Stimulated activated CD4-positive, alpha-beta T cell treated with anti-CD3 and anti-CD28 coated beads, Interleukin-15, amount 100 ng/mL, for 48 hours (primary cell): ENCODE results near the gene NRIP2.
A peak's percentile ranks its signal among the peaks of the same experiment; 100 is the strongest.
"Not testable (repeated sequence)": the region's sequence is repeated elsewhere in the genome, so short reads cannot be mapped to it uniquely, and the experiment has no call there.

ENCODE experiments used
- DNase-seq, 2 donors: peaks; one replicate each; pipeline ENCODE4 v3.0.0-alpha.2; 2020; ENCODE audit warnings: low read depth in 2 of 2

Gene NRIP2, protein sequence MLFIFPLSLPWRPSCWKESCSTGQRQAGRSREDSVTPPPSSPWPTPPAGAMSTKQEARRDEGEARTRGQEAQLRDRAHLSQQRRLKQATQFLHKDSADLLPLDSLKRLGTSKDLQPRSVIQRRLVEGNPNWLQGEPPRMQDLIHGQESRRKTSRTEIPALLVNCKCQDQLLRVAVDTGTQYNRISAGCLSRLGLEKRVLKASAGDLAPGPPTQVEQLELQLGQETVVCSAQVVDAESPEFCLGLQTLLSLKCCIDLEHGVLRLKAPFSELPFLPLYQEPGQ

GRCh38 chr12:2834581-2835491 lies at the start of gene NRIP2:
TSS of gene NRIP2 (minus strand) at chr12:2835035. CDS start at chr12:2834983, 52 bp downstream.
- DNase-seq = no peak

GRCh38 chr12:2879853-2880252 lies 45.0 kb upstream of the NRIP2 start:
- DNase-seq = no peak

GRCh38 chr12:2877953-2878732 lies 43.3 kb upstream of the NRIP2 start:
- DNase-seq = no peak

DNA sequence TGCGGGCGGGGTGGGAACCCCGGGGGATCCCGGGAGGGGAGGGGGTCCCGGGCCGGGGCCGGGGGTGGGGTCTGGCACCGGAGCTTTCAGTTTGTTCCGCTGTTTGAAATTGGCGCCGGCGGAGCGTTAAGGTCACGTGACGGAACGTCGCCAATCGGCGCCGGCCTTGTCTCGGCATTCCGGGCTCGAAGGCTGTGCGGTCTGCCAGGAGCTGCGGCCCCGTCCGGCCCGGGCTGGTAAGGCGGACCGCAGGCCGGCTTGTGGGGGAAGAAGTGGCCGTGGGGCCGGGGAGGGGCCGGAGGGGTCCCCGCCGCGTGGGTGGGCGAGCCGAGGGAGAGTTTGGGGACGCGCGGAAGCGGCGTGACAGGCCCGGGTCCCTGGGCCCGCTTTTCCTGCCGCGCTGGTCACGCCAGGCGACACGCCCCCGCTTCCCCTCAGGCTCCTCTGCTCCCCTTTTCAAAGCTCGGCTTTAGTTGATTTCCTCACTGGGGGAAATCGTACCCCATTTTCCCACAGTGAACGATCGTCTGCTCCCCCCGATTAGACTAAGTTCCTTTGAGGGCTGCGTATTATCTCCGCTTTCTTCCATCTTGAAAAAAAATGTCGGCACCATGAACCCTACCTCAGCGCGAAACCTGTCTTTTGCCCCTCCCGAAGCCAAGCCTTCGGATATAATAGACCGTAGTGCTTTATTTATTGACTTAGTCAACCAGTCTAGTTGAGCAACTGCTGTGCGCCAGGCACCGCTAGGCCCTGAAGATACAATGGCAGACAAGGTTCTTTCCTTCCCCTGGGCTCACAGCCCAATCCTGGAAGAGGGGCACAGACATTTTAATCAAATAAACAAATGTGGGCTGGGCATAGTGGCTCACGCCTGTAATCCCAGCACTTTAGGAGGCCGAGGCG lies 42.5 kb upstream of the NRIP2 start, which contains the start of the genes FOXM1 and RHNO1:
Gene FOXM1 (minus strand): TSS at position 128 of the 906 bp plus-strand sequence. CDS start 2,696 bp downstream, outside the sequence.
Gene RHNO1 (plus strand): TSS at position 177 of the 906 bp plus-strand sequence. CDS start 8,144 bp downstream, outside the sequence.
- DNase-seq = peak; percentile 68 to 83

DNA sequence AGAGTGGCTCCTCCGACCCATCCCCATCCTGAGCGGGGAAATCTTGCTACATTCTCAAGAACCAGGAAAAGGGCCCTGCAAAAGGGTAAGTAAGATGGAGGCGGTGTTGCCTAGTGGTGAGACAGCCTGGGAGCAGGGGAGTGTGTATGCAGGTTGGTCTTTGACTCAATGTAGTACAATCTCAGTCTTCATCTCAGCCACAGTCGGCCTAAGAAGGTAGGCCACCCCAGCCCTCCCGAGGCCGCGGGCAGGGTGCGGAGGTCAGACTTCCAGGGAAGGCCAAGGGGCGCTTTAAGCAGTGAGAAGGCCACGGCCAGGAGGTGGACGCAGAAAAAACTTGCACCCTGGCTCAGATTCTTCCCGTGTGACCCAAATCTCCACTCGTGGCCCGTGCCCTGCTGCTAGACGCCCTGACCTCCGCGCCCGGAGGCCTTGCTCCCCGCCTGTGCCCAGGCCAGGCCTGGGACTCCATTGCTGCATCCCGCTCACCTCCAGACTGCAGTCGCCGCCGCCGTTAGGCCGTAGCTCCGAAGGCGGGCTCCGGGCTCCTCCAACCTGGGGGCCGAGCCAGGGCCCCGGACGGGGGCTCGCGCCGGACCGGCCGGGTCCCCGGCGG lies 41.7 kb upstream of the NRIP2 start:
- DNase-seq = peak in 1 of 2 donors; percentile 20

- DNase-seq = not testable (repeated sequence)
Observed at GRCh38 chr12:2868986-2869632, 34.3 kb upstream of the NRIP2 start.

DNA sequence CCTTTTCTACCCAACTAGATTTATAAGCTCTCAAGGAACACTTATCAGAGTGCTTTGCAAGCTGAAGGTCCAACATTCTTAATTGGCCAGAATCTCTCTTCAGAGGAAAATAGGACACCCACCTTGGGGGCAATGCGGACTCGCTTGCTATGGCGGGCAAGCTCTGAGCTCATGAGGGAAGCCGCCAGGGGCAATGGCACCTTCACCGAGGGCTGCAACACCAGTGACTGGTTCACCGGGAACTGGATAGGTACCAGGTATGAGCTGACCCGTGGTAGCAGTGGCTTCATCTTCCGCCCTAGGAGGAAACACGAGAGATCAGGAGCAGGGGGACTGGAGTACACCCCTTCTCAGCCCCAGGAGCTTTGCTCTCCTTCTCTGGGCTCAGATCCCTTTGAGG lies 29.4 kb upstream of the NRIP2 start:
- DNase-seq = no peak

GRCh38 chr12:2863402-2863801 lies 28.6 kb upstream of the NRIP2 start:
- not testable (repeated sequence) for DNase-seq

DNA sequence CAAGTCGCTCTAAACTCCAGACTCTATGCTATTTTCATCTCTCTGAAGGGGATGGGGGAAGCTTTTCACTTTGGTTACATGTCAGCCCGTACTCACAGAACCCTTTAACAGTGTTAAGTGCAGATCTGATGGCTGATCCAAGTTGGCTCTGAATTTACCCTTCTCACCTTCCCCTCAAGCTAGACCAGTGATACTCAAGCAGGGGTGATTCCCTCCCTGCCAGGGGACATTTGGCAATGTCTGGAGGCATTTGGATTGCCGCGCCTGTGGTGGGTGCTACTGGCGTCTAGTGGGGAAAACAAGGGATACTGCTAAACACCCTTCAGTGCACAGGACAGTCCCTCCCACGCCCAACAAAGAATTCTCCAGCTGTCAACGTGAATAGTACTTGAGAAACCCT lies 28.0 kb upstream of the NRIP2 start:
- no peak for DNase-seq

DNA sequence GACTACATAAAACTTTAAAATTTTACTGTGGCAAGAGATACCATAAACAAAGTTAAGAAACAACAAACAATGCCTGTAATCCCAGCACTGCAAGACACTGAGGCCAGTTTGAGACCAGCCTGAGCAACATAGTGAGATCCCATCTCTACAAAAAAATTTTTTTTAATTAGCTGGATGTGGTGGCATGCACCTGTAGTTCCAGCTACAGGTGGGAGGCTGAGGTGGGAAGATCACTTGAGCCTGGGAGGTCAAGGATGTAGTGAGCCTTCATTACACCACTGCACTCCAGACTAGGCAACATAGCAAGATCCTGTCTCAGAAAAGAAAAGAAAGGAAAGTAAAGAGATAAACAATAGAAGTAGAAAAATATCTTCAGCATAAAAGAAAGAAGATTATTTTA lies 25.3 kb upstream of the NRIP2 start:
- no peak for DNase-seq

DNA sequence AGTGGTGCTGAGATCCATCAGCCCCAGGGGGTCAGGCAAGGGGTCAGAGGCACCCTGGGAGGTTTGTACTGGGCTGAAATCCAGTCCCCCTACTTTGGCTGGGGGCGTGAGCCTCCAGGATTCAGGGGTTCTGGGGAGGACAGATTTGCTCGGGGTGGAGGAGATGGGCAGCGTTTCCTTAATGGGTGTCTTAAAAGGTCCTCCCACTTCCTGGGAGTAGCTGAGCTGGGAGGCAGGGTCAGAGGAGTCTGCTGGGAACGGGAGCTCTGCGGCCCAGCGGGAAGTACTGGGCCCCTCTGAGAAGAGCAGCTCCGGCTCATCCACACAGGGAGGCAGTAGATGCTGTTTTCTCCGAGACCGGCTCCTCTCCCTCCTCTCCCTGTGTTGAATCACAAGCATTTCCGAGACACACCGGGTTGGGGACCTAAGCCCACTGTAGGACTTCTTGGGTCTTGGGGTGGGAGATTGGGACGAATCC lies 24.1 kb upstream of the NRIP2 start:
- DNase-seq = no peak

DNA sequence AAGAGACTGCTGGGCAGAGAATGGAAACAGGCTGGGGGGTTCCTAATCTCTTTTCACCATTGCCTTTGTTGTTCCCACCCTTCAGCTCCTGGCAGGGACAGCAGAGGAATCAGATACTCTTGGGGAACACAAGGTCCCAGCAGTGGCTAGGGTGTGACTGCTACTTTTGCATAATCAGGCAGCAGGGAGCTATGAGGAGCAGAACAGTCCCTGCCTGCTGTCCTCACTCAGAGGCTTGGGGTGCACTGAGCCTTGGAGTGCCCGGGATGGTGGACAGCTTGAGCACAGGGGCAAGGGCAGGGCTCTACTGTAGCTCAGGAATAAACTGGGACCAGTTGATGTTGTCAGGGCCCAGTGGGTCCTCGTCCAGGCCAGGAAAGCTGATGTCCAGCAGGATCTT lies 23.5 kb upstream of the NRIP2 start:
- no peak for DNase-seq

DNA sequence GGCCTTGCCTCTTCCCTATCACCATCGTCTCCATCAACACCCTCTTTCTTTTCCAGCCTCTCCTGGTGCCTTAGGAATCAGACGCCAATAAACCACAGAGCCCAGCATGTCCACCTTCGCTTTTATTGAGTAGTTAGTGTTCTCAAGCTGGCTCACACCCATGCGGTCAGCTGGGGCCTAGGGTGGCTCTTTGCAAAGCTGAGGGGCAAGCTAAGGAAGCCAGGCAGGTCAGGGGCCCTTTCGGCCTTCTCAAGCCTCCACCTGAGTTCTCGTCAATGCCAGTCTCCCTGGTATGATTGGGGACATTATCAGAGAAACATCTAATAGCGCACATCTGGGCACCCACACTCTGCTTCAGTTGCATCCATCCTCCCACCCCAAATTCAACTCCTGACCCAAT lies 22.7 kb upstream of the NRIP2 start:
- no peak for DNase-seq

DNA sequence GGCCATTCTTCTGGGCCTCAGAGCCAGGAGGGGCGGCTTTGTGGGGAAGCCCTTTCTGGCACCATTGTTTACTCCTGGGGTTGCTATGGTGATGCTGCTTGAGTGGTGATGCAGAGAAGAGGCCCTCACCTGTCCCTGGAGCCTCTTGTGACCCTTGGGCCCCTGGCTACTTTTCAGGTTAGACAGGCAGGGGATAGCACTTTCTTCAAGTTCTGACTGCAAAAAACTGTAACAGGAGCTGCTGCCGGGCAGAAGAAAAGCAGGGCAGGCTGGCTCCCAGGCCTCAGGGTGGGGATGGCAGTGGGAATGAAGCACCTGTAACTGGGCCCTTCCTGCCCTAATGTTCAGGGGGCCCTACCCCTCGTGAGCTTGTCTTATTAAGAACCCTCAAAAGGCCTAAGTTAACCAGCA lies 22.2 kb upstream of the NRIP2 start, which contains the start of gene TEX52:
Gene TEX52 (minus strand): TSS at position 19 of the 411 bp plus-strand sequence. CDS start 13 bp downstream, at position 6.
- no peak for DNase-seq

DNA sequence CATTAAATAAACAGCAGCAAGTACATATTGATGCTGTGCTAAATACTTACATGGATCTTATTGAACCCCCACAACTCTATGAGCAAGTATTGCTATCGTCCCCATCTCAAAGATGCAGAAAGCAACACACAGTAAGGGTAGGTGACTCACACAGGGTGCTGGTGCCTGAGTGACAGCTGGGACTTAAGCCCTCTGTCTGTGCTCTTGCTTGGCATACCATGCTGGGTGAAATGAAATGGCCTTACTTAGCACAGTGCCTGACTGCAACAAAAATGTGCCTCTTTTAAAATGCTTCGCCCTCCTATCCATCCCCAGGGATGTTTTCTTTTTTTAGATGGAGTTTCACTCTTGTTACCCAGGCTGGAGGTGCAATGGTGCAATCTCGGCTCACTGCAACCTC lies 21.2 kb upstream of the NRIP2 start:
- no peak for DNase-seq

GRCh38 chr12:2855546-2855945 lies 20.7 kb upstream of the NRIP2 start:
- no peak for DNase-seq

GRCh38 chr12:2854669-2855453 lies 20.0 kb upstream of the NRIP2 start:
- DNase-seq = no peak

DNA sequence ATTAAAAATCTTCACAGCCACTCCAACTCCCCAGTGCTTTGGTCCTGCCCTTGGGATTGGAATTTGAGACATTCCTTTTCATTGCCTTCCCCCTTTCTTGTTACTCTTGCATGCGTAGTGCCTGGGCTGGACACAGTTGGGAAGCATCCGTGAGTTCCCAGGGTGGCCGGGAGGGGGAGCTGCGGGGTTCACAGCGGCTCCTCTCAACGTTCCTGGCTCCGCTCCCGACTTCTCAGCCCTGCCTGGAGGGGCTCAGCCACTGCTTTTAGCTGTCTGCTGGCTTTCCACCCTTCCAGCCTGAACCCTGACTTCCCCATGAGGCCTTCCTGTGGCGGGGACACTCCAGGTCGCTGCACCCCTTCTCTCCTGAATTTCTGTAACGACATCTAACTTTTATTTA lies 18.8 kb upstream of the NRIP2 start:
- peak in 1 of 2 donors; percentile 29 for DNase-seq

DNA sequence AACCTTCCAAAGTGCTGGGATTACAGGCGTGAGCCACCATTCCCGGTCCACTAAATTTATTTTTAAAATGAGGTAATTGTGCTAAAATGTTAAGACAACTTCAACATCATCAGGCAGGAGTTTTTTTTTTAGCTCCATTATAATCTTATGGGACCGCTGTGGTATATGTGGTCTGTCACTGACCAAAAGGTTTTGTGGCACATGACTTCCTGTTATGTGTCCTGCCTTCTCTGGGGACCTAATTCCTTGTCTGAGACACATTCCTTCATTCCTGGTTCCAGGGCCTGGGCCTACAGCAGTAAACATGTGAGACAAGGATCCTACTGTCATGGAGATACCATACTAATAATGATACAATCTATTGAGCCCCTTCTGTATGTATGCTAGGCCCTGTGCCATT lies 17.1 kb upstream of the NRIP2 start:
- no peak for DNase-seq
